Measurements from ENCODE around the gene PAPPA2.

PAPPA2 gene

DNA sequence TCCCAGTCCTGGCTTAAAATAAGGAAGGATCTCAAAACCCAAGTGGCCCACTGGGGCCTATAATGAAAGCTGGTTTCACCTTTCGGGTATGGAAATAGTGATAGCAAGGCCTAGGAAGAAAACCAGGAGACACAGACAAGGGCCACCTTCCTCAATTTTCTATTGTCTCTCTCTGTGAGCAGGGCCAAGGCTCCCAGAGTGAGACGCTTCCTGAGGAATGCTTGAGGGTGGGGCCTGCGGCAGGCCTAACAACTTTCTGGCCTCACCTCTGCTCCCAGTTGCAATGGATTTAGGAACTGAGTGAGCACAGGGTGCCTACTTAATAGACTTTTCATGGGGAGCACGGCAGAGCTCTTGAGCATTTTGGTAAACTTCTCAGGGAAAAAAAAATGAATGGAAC lies 400.6 kb downstream of the PAPPA2 start:
- H3K4me2 ChIP-seq (ENCODE audit: low read length) = no peak overlapping the region
- no peaks in the 10 kb centered on the region for H3K4me1 ChIP-seq (ENCODE audit: insufficient read depth, low read length, severe bottlenecking)
- no peaks in the 10 kb centered on the region for H3F3A ChIP-seq (ENCODE audit: insufficient read depth, low read length)
- no peaks in the 10 kb centered on the region for H3K9me3 ChIP-seq (ENCODE audit: low read length)
- no peaks in the 10 kb centered on the region for H3K9me2 ChIP-seq (ENCODE audit: low read depth, low read length)
- no peak overlapping the region for H3K27ac ChIP-seq (ENCODE audit: low read depth, low read length, poor library complexity, severe bottlenecking)
- no peaks in the 10 kb centered on the region for H3K27me3 ChIP-seq (ENCODE audit: insufficient read depth, low read length)
- TF ChIP-seq, protein P1, sequence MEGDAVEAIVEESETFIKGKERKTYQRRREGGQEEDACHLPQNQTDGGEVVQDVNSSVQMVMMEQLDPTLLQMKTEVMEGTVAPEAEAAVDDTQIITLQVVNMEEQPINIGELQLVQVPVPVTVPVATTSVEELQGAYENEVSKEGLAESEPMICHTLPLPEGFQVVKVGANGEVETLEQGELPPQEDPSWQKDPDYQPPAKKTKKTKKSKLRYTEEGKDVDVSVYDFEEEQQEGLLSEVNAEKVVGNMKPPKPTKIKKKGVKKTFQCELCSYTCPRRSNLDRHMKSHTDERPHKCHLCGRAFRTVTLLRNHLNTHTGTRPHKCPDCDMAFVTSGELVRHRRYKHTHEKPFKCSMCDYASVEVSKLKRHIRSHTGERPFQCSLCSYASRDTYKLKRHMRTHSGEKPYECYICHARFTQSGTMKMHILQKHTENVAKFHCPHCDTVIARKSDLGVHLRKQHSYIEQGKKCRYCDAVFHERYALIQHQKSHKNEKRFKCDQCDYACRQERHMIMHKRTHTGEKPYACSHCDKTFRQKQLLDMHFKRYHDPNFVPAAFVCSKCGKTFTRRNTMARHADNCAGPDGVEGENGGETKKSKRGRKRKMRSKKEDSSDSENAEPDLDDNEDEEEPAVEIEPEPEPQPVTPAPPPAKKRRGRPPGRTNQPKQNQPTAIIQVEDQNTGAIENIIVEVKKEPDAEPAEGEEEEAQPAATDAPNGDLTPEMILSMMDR (IDR thresholded peaks at IDR 0.05; ENCODE audit: low read length) = no peak
- no peak for TF ChIP-seq EZH2 (IDR thresholded peaks at IDR 0.05; ENCODE audit: borderline replicate concordance, low read length)
- H3K36me3 ChIP-seq (ENCODE audit: insufficient read depth, low read length) = no peaks in the 10 kb centered on the region
- no peaks in the 10 kb centered on the region for H3K79me2 ChIP-seq (ENCODE audit: insufficient read depth, low read length)
- H3K9ac ChIP-seq (ENCODE audit: low read length) = no peak overlapping the region
- no peak overlapping the region for H3K4me3 ChIP-seq (ENCODE audit: low read depth, low read length, poor library complexity, severe bottlenecking)
- H2AFZ ChIP-seq (ENCODE audit: low read length) = no peak overlapping the region
- no peaks in the 10 kb centered on the region for H4K20me1 ChIP-seq (ENCODE audit: insufficient read depth, low read length)

DNA sequence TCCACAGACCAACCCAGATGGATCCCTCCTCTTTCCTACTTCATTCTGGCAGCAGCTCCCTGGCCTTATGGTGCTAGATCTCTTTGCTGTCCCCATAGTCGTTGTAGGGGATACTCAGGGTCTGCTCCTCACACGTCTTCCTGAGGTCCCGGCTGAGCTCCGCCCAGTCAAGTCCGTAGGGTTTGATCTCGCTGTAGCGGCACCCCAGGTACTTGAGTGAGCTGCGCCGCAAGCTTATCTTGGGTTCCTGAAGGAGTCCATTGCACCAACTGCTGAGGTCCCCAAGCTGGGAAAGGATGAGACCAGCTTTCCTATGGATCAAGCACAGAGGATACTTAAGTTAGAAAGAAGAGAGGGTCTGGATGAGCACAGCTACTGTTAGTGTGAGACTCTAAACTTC lies 401.2 kb downstream of the PAPPA2 start:
- Histone ChIP-seq H3K4me2 (ENCODE audit: low read length) (no peak overlapping the region), H4K20me1 (ENCODE audit: insufficient read depth, low read length) (no peaks in the 10 kb centered on the region), H3K9ac (ENCODE audit: low read length) (no peak overlapping the region), H3K4me1 (ENCODE audit: insufficient read depth, low read length, severe bottlenecking) (no peaks in the 10 kb centered on the region), H3K9me2 (ENCODE audit: low read depth, low read length) (no peaks in the 10 kb centered on the region), H3F3A (ENCODE audit: insufficient read depth, low read length) (no peaks in the 10 kb centered on the region), H3K9me3 (ENCODE audit: low read length) (no peaks in the 10 kb centered on the region), H3K27ac (ENCODE audit: low read depth, low read length, poor library complexity, severe bottlenecking) (no peak overlapping the region), H2AFZ (ENCODE audit: low read length) (no peak overlapping the region), H3K79me2 (ENCODE audit: insufficient read depth, low read length) (no peaks in the 10 kb centered on the region), H3K36me3 (ENCODE audit: insufficient read depth, low read length) (no peaks in the 10 kb centered on the region), H3K27me3 (ENCODE audit: insufficient read depth, low read length) (no peaks in the 10 kb centered on the region), H3K4me3 (ENCODE audit: low read depth, low read length, poor library complexity, severe bottlenecking) (no peak overlapping the region)
- TF ChIP-seq, protein P1 (IDR thresholded peaks at IDR 0.05; ENCODE audit: low read length) = no peak
- no peak for TF ChIP-seq EZH2 (IDR thresholded peaks at IDR 0.05; ENCODE audit: borderline replicate concordance, low read length)

DNA sequence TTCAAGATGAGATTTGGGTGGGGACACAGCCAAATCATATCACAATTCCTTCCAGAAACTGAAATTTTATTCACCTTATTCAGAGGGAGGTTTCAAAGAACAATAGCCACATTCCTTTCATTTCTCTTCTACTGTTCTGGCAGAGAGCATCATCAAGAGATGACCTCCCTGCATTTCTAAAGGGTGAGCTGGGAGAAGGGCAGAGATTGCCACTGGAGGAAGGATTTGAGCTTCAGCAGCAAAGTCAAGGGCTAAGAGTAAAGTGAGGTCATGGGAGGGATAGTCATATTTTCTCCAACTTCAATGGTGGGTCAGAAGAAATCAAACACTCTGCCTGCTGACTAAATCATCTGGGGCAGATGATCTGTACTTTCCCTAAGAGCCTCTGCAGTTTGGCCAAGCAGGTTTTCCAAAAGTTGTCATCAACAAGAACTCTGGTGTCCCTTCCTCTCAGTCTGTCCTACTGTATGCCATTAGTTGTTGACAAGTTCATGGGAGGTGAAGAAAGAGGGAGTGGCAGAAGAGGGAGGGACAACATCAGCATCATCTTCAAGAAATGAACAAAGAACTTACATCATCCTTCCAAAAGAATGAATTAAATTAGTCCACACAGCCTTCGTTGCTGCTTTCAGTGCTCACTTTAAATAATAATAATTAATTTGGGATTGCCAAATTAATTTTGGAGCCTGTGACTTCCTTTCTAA lies 403.2 kb downstream of the PAPPA2 start:
- no peaks in the 10 kb centered on the region for H3K79me2 ChIP-seq (ENCODE audit: insufficient read depth, low read length)
- no peak overlapping the region for H2AFZ ChIP-seq (ENCODE audit: low read length)
- H3K36me3 ChIP-seq (ENCODE audit: insufficient read depth, low read length) = no peaks in the 10 kb centered on the region
- no peak overlapping the region for H3K4me2 ChIP-seq (ENCODE audit: low read length)
- H3K27ac ChIP-seq (ENCODE audit: low read depth, low read length, poor library complexity, severe bottlenecking) = no peak overlapping the region
- H3K9ac ChIP-seq (ENCODE audit: low read length) = no peak overlapping the region
- H3K9me3 ChIP-seq (ENCODE audit: low read length) = no peaks in the 10 kb centered on the region
- H4K20me1 ChIP-seq (ENCODE audit: insufficient read depth, low read length) = no peaks in the 10 kb centered on the region
- H3K27me3 ChIP-seq (ENCODE audit: insufficient read depth, low read length) = no peaks in the 10 kb centered on the region
- H3K4me3 ChIP-seq (ENCODE audit: low read depth, low read length, poor library complexity, severe bottlenecking) = no peak overlapping the region
- TF ChIP-seq EZH2 (IDR thresholded peaks at IDR 0.05; ENCODE audit: borderline replicate concordance, low read length) = no peak
- TF ChIP-seq, protein P1 (IDR thresholded peaks at IDR 0.05; ENCODE audit: low read length) = no peak
- no peaks in the 10 kb centered on the region for H3K4me1 ChIP-seq (ENCODE audit: insufficient read depth, low read length, severe bottlenecking)
- H3F3A ChIP-seq (ENCODE audit: insufficient read depth, low read length) = no peaks in the 10 kb centered on the region
- no peaks in the 10 kb centered on the region for H3K9me2 ChIP-seq (ENCODE audit: low read depth, low read length)
